GM12878 (cell line): ENCODE data around the gene BCORL1.

Source experiments
- CBX3 ChIP-seq: fragments of 200-600 bp; sonication (generic); IDR thresholded peaks from 2 replicates; pipeline ENCODE4 v1.6.1; 2016; ENCODE audit warnings: low read depth, borderline replicate concordance
- EZH2 ChIP-seq: IDR thresholded peaks from 2 replicates; pipeline ENCODE4 v1.6.1; 2012; ENCODE audit warnings: low read depth, mild to moderate bottlenecking, control low read depth, inconsistent platforms, low read length, borderline replicate concordance; ENCODE audit not compliant: control insufficient read depth
- HDAC2 ChIP-seq: fragments of 200-600 bp; sonication (generic); IDR thresholded peaks from 2 replicates; pipeline ENCODE4 v1.6.1; 2017
- LARP7 ChIP-seq: fragments of 450-650 bp; IDR thresholded peaks from 2 replicates; pipeline ENCODE4 v1.6.1; 2017; ENCODE audit warnings: mild to moderate bottlenecking
- MYC ChIP-seq: IDR thresholded peaks from 2 replicates; pipeline ENCODE4 v1.6.1; 2011; ENCODE audit warnings: mild to moderate bottlenecking, low read length, moderate library complexity, inconsistent platforms; ENCODE audit not compliant: insufficient read depth, insufficient replicate concordance, insufficient read length, severe bottlenecking
- POLR2A ChIP-seq: IDR thresholded peaks from 2 replicates; pipeline ENCODE4 v1.6.1; 2011; ENCODE audit warnings: low read depth, mild to moderate bottlenecking, low read length
- POLR2AphosphoS5 ChIP-seq: IDR thresholded peaks from 2 replicates; pipeline ENCODE4 v1.6.1; 2011; ENCODE audit warnings: mild to moderate bottlenecking, low read length, inconsistent platforms
- RCOR1 ChIP-seq: conservative IDR thresholded peaks from 2 replicates; pipeline ENCODE4 v1.6.1; 2012; ENCODE audit warnings: low read depth, low read length, improper control_type of control experiment
- SIX5 ChIP-seq: IDR thresholded peaks from 2 replicates; pipeline ENCODE4 v1.6.1; 2011; ENCODE audit warnings: mild to moderate bottlenecking, low read depth, low read length, moderate library complexity; ENCODE audit not compliant: severe bottlenecking
- TAF1 ChIP-seq: IDR thresholded peaks from 2 replicates; pipeline ENCODE4 v1.6.1; 2011; ENCODE audit warnings: mild to moderate bottlenecking, low read depth, low read length, borderline replicate concordance
- TF ChIP-seq, protein P1 (sequence below), 3 experiments: IDR thresholded peaks in 2 of 3; conservative IDR thresholded peaks in 1 of 3; 2 replicates each; pipeline ENCODE4 v1.5.1; 2011; ENCODE audit warnings: low read depth in 3 of 3, low read length in 3 of 3, mild to moderate bottlenecking in 3 of 3, control low read depth in 2 of 3, moderate library complexity in 2 of 3, inconsistent platforms in 1 of 3, mixed read lengths in 1 of 3; ENCODE audit not compliant: control insufficient read depth in 2 of 3, insufficient read depth in 1 of 3; ENCODE audit errors: extremely low read depth in 1 of 3
- TF ChIP-seq, protein P2 (sequence below): IDR thresholded peaks from 2 replicates; pipeline ENCODE4 v1.6.1; 2012; ENCODE audit warnings: low read depth, low read length, improper control_type of control experiment
- TF ChIP-seq, protein P3 (sequence below): IDR thresholded peaks from 2 replicates; pipeline ENCODE4 v1.6.1; 2012; ENCODE audit warnings: low read depth, low read length, improper control_type of control experiment
- TF ChIP-seq, protein P4 (sequence below): fragments of 450-650 bp; formaldehyde crosslinking; IDR thresholded peaks from 2 replicates; pipeline ENCODE4 v1.4.0; 2020; ENCODE audit warnings: mild to moderate bottlenecking, moderate library complexity

DNA sequence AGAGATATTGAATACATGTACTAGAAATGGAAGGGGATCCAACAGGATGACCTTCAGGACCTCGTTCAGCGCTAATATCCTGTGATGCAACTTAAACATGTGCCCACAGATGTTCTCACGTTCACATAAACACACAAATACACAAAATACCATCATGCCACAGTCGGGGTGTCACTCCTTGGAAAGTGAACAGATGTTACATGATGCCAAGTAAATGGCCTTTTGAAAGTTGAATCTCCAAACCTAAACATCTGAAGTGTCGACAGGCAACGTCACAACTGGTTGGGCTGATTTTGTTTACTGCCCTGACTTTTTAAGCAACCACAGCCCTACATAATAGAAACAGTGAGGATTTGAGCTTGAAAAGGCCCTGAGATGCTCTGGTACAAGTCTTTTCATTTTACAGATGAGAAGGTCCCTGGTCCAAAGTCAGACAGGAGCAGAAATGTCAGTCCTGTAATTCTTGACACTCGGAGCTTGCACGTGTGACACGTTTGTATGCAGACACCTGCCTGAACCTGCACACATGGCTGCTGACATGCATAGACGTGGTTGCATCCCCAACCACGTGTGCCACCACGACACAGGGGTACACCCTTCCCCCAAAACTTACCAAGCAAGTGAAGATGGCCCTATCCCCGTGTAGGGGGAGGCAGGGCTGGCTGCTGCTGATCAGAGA, 23.5 kb upstream of the BCORL1 start:
- no peak for TF ChIP-seq TAF1
- no peak for TF ChIP-seq POLR2AphosphoS5
- TF ChIP-seq, protein P1, sequence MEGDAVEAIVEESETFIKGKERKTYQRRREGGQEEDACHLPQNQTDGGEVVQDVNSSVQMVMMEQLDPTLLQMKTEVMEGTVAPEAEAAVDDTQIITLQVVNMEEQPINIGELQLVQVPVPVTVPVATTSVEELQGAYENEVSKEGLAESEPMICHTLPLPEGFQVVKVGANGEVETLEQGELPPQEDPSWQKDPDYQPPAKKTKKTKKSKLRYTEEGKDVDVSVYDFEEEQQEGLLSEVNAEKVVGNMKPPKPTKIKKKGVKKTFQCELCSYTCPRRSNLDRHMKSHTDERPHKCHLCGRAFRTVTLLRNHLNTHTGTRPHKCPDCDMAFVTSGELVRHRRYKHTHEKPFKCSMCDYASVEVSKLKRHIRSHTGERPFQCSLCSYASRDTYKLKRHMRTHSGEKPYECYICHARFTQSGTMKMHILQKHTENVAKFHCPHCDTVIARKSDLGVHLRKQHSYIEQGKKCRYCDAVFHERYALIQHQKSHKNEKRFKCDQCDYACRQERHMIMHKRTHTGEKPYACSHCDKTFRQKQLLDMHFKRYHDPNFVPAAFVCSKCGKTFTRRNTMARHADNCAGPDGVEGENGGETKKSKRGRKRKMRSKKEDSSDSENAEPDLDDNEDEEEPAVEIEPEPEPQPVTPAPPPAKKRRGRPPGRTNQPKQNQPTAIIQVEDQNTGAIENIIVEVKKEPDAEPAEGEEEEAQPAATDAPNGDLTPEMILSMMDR (IDR thresholded peaks at IDR 0.05 in 2 of 3, conservative IDR thresholded peaks at IDR 0.05 in 1 of 3; ENCODE audit: control insufficient read depth in 2 of 3, extremely low read depth in 1 of 3, insufficient read depth in 1 of 3, low read depth in 3 of 3, low read length in 3 of 3), result no peak
- no peak for TF ChIP-seq EZH2
- TF ChIP-seq, protein P2, sequence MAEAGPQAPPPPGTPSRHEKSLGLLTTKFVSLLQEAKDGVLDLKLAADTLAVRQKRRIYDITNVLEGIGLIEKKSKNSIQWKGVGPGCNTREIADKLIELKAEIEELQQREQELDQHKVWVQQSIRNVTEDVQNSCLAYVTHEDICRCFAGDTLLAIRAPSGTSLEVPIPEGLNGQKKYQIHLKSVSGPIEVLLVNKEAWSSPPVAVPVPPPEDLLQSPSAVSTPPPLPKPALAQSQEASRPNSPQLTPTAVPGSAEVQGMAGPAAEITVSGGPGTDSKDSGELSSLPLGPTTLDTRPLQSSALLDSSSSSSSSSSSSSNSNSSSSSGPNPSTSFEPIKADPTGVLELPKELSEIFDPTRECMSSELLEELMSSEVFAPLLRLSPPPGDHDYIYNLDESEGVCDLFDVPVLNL, result no peak
- TF ChIP-seq RCOR1, result no peak
- TF ChIP-seq LARP7, result no peak
- TF ChIP-seq, protein P3, sequence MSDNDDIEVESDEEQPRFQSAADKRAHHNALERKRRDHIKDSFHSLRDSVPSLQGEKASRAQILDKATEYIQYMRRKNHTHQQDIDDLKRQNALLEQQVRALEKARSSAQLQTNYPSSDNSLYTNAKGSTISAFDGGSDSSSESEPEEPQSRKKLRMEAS, result no peak
- TF ChIP-seq MYC, result no peak
- no peak for TF ChIP-seq CBX3
- no peak for TF ChIP-seq HDAC2
- TF ChIP-seq, protein P4, sequence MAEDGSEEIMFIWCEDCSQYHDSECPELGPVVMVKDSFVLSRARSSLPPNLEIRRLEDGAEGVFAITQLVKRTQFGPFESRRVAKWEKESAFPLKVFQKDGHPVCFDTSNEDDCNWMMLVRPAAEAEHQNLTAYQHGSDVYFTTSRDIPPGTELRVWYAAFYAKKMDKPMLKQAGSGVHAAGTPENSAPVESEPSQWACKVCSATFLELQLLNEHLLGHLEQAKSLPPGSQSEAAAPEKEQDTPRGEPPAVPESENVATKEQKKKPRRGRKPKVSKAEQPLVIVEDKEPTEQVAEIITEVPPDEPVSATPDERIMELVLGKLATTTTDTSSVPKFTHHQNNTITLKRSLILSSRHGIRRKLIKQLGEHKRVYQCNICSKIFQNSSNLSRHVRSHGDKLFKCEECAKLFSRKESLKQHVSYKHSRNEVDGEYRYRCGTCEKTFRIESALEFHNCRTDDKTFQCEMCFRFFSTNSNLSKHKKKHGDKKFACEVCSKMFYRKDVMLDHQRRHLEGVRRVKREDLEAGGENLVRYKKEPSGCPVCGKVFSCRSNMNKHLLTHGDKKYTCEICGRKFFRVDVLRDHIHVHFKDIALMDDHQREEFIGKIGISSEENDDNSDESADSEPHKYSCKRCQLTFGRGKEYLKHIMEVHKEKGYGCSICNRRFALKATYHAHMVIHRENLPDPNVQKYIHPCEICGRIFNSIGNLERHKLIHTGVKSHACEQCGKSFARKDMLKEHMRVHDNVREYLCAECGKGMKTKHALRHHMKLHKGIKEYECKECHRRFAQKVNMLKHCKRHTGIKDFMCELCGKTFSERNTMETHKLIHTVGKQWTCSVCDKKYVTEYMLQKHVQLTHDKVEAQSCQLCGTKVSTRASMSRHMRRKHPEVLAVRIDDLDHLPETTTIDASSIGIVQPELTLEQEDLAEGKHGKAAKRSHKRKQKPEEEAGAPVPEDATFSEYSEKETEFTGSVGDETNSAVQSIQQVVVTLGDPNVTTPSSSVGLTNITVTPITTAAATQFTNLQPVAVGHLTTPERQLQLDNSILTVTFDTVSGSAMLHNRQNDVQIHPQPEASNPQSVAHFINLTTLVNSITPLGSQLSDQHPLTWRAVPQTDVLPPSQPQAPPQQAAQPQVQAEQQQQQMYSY (CRISPR knock-in tag), result no peak
- TF ChIP-seq SIX5, result no peak
- no peak for TF ChIP-seq POLR2A
